Activated CD4-positive, alpha-beta T cell treated with anti-CD3 and anti-CD28 coated beads, Interleukin-2, amount 50 U/mL, for 48 hours (primary cell): ENCODE results near the gene VMP1.

Source experiments
- DNase-seq, 2 experiments: peaks; one replicate each; pipeline ENCODE4 v3.0.0-alpha.2; 2020

VMP1 gene

GRCh38 chr17:59707149-59707970 is at the start of gene VMP1, which contains the start of gene PTRH2:
VMP1 (plus strand) TSS chr17:59707654; CDS start chr17:59731447, 23,793 bp downstream.
PTRH2 (minus strand) TSS chr17:59707430; CDS start chr17:59697978, 9,452 bp downstream.
- DNase-seq: peak; percentile 93 to 96

- DNase-seq: no peak
Measured at GRCh38 chr17:59666235-59666634, 41.2 kb upstream of the VMP1 start.

- no peak for DNase-seq
Measured at GRCh38 chr17:59668816-59669215, 38.6 kb upstream of the VMP1 start.

GRCh38 chr17:59669411-59669810 is 38.0 kb upstream of the VMP1 start:
- no peak for DNase-seq

GRCh38 chr17:59669944-59670343 is 37.5 kb upstream of the VMP1 start:
- no peak for DNase-seq

GRCh38 chr17:59671386-59671785 is 36.1 kb upstream of the VMP1 start:
- no peak for DNase-seq

- no peak for DNase-seq
Measured at GRCh38 chr17:59675231-59675630, 32.2 kb upstream of the VMP1 start.

GRCh38 chr17:59676716-59677115 is 30.7 kb upstream of the VMP1 start:
- no peak for DNase-seq

GRCh38 chr17:59678918-59679317 is 28.5 kb upstream of the VMP1 start:
- no peak for DNase-seq

- no peak for DNase-seq
Measured at GRCh38 chr17:59680314-59680713, 27.1 kb upstream of the VMP1 start.

GRCh38 chr17:59683283-59683682 is 24.2 kb upstream of the VMP1 start:
- DNase-seq: no peak

- DNase-seq: no peak
Measured at GRCh38 chr17:59684967-59685366, 22.5 kb upstream of the VMP1 start.

- DNase-seq: no peak
Measured at GRCh38 chr17:59688008-59688407, 19.4 kb upstream of the VMP1 start.

GRCh38 chr17:59688496-59688895 is 19.0 kb upstream of the VMP1 start:
- no peak for DNase-seq

GRCh38 chr17:59693582-59693981 is 13.9 kb upstream of the VMP1 start:
- DNase-seq: no peak

- no peak for DNase-seq
Measured at GRCh38 chr17:59694344-59694743, 13.1 kb upstream of the VMP1 start.

- no peak for DNase-seq
Measured at GRCh38 chr17:59695945-59696681, 11.3 kb upstream of the VMP1 start.

GRCh38 chr17:59696682-59697277 is 10.7 kb upstream of the VMP1 start:
- DNase-seq: no peak

GRCh38 chr17:59698143-59698542 is 9.3 kb upstream of the VMP1 start:
- DNase-seq: no peak

- DNase-seq: no peak
Measured at GRCh38 chr17:59699218-59699617, 8.2 kb upstream of the VMP1 start.

GRCh38 chr17:59699786-59700185 is 7.7 kb upstream of the VMP1 start:
- DNase-seq: no peak

- no peak for DNase-seq
Measured at GRCh38 chr17:59702304-59702703, 5.2 kb upstream of the VMP1 start.

GRCh38 chr17:59707971-59708430 is 547 bp downstream of the VMP1 start:
- no peak for DNase-seq

GRCh38 chr17:59711936-59712335 is 4.5 kb downstream of the VMP1 start:
- DNase-seq: no peak
